Keratinocyte (primary cell): Measurements from ENCODE around the gene NDUFS1. TPM values are rescaled to one million over a fixed set of nuclear protein-coding genes. Genes with fewer than 3 reads are reported as not detected.

Source experiments
- DNase-seq: peaks from one replicate; pipeline ENCODE4 v3.0.0-alpha.2; 2011; ENCODE audit warnings: low read depth, missing footprints, low spot score
- FAIRE-seq: peaks from 2 replicates; lab custom pipeline; 2011; peaks lifted over from hg19 to GRCh38; lab: Jason Lieb, UNC
- H2AFZ ChIP-seq: 2 replicates; pipeline ENCODE4 v1.6.0; 2012; ENCODE audit warnings: low read length, control low read depth, inconsistent platforms; ENCODE audit not compliant: control insufficient read depth
- H3K27ac ChIP-seq: 2 replicates; pipeline ENCODE4 v1.5.1; 2011; ENCODE audit warnings: low read length; ENCODE audit not compliant: control insufficient read depth, insufficient read depth
- H3K27me3 ChIP-seq: 3 replicates; pipeline ENCODE4 v1.6.0; 2011; ENCODE audit warnings: low read length; ENCODE audit not compliant: control insufficient read depth, insufficient read depth; ENCODE audit errors: extremely low read depth
- H3K36me3 ChIP-seq, 2 experiments: 2 replicates in 1 of 2; 3 replicates in 1 of 2; pipeline ENCODE4 v1.5.1; 2011; ENCODE audit warnings: low read length in 2 of 2, mild to moderate bottlenecking in 1 of 2; ENCODE audit not compliant: control insufficient read depth in 2 of 2, insufficient read depth in 2 of 2; ENCODE audit errors: extremely low read depth in 1 of 2
- H3K4me1 ChIP-seq: 3 replicates; pipeline ENCODE4 v1.5.1; 2011; ENCODE audit warnings: low read length; ENCODE audit not compliant: control insufficient read depth, insufficient read depth; ENCODE audit errors: extremely low read depth
- H3K4me2 ChIP-seq: 3 replicates; pipeline ENCODE4 v1.6.0; 2011; ENCODE audit warnings: low read depth, low read length; ENCODE audit not compliant: control insufficient read depth, insufficient read depth; ENCODE audit errors: extremely low read depth
- H3K4me3 ChIP-seq, 3 experiments: fragments of 200-600 bp in 1 of 3; sonication (generic) in 1 of 3; 2 replicates in 2 of 3; 3 replicates in 1 of 3; pipeline ENCODE4 v1.5.1; 2011 to 2016; ENCODE audit warnings: low read length in 3 of 3, mild to moderate bottlenecking in 3 of 3, control low read depth in 2 of 3, inconsistent platforms in 1 of 3, low read depth in 1 of 3, mixed read lengths in 1 of 3, mixed run types in 1 of 3, moderate library complexity in 1 of 3; ENCODE audit not compliant: control insufficient read depth in 2 of 3, insufficient read depth in 2 of 3; ENCODE audit errors: extremely low read depth in 1 of 3
- H3K79me2 ChIP-seq: 2 replicates; pipeline ENCODE4 v1.6.0; 2012; ENCODE audit warnings: low read length; ENCODE audit not compliant: control insufficient read depth, insufficient read depth
- H3K9ac ChIP-seq: 3 replicates; pipeline ENCODE4 v1.6.0; 2011; ENCODE audit warnings: low read length; ENCODE audit not compliant: control insufficient read depth, insufficient read depth; ENCODE audit errors: extremely low read depth
- H3K9me1 ChIP-seq: 3 replicates; pipeline ENCODE4 v1.6.0; 2011; ENCODE audit warnings: low read length; ENCODE audit not compliant: control insufficient read depth, insufficient read depth; ENCODE audit errors: extremely low read depth
- H3K9me3 ChIP-seq: 2 replicates; pipeline ENCODE4 v1.5.1; 2012; ENCODE audit warnings: low read depth, low read length; ENCODE audit not compliant: control insufficient read depth
- H4K20me1 ChIP-seq: 3 replicates; pipeline ENCODE4 v1.6.0; 2011; ENCODE audit warnings: low read length; ENCODE audit not compliant: control insufficient read depth, insufficient read depth; ENCODE audit errors: extremely low read depth
- CTCF ChIP-seq, 3 experiments: IDR thresholded peaks in 1 of 3; conservative IDR thresholded peaks in 1 of 3; optimal IDR thresholded peaks in 1 of 3; 2 replicates in 2 of 3; 3 replicates in 1 of 3; pipeline versions ENCODE3 to v1.5.1; 2011; ENCODE audit warnings: low read length in 3 of 3, mild to moderate bottlenecking in 3 of 3, moderate library complexity in 2 of 3, control low read depth in 1 of 3, inconsistent platforms in 1 of 3; ENCODE audit not compliant: insufficient read depth in 2 of 3; ENCODE audit errors: extremely low read depth in 1 of 3
- EZH2 ChIP-seq: IDR thresholded peaks from one replicate; pipeline ENCODE4 v1.6.1; 2012; ENCODE audit warnings: inconsistent platforms, mild to moderate bottlenecking, low read length, moderate library complexity
- dilution Hi-C: fragments of 300-500 bp; cut with MboI; formaldehyde crosslinking; loops from one replicate; pipeline ENCODE4 v1.7.0; 2020; ENCODE audit warnings: low sequenced_read_pairs; ENCODE audit not compliant: extremely low pct_ligation_motif_present
- polyA plus RNA-seq, 5 experiments: library from polyadenylated mRNA; depleted of rRNA in 3 of 5; stranded (reverse) in 3 of 5; stranded (forward) in 1 of 5; unstranded in 1 of 5; fragments of >200 nt; gene quantifications; 1 replicate in 1 of 5; 2 replicates in 3 of 5; 3 replicates in 1 of 5; pipeline versions ENCODE4 v1.2.1 to v1.2.3, GENCODE V29; 2011 to 2012; ENCODE audit warnings: missing spikeins in 2 of 5, low read depth in 1 of 5, low replicate concordance in 1 of 5

NDUFS1 gene
- polyA plus RNA-seq, 1 donor (not counting 4 experiments of a cell fraction or from before 2014, with no cell fraction given), result 83.7 TPM

GRCh38 chr2:206204710-206205109 lies 45.5 kb upstream of the NDUFS1 start:
- TF ChIP-seq CTCF (optimal IDR thresholded peaks at IDR 0.05 in 1 of 3, IDR thresholded peaks at IDR 0.05 in 1 of 3, conservative IDR thresholded peaks at IDR 0.05 in 1 of 3; ENCODE audit: extremely low read depth in 1 of 3, insufficient read depth in 2 of 3, low read length in 3 of 3) (no peak), EZH2 (no peak)
- Histone ChIP-seq H3K9ac (no peak overlapping the region), H3K27ac (no peak overlapping the region), H4K20me1 (no peaks in the 10 kb centered on the region), H3K36me3 (no peaks in the 10 kb centered on the region), H3K4me1 (peaks cover 12% of the 10 kb centered on the region), H3K79me2 (no peaks in the 10 kb centered on the region), H3K9me1 (no peaks in the 10 kb centered on the region), H2AFZ (no peak overlapping the region), H3K4me3 (no peak overlapping the region), H3K27me3 (no peaks in the 10 kb centered on the region), H3K4me2 (no peak overlapping the region), H3K9me3 (no peaks in the 10 kb centered on the region)
- dilution Hi-C loops, result no loop called here
- FAIRE-seq (no peak), DNase-seq (no peak)

- DNase-seq, result no peak
- no peaks in the 10 kb centered on the region for H3K36me3 ChIP-seq
- H3K27ac ChIP-seq, result no peak overlapping the region
- no peak for FAIRE-seq
- dilution Hi-C loops, result no loop called here
- no peaks in the 10 kb centered on the region for H3K9me3 ChIP-seq
- no peaks in the 10 kb centered on the region for H3K27me3 ChIP-seq
- H4K20me1 ChIP-seq, result no peaks in the 10 kb centered on the region
- H3K79me2 ChIP-seq, result no peaks in the 10 kb centered on the region
- no peak overlapping the region for H3K4me3 ChIP-seq
- no peaks in the 10 kb centered on the region for H3K9me1 ChIP-seq
- TF ChIP-seq EZH2, result no peak
- TF ChIP-seq CTCF (optimal IDR thresholded peaks at IDR 0.05 in 1 of 3, IDR thresholded peaks at IDR 0.05 in 1 of 3, conservative IDR thresholded peaks at IDR 0.05 in 1 of 3; ENCODE audit: extremely low read depth in 1 of 3, insufficient read depth in 2 of 3, low read length in 3 of 3), result no peak
- H3K4me1 ChIP-seq, result peaks cover 19% of the 10 kb centered on the region
- H2AFZ ChIP-seq, result no peak overlapping the region
- H3K9ac ChIP-seq, result no peak overlapping the region
- no peak overlapping the region for H3K4me2 ChIP-seq
These were observed 44.1 kb upstream of the NDUFS1 start for GRCh38 chr2:206203331-206203730.
